Kidney (tissue), 14 donors: ENCODE measurements around the gene JAKMIP1. TPM values are rescaled to one million over a fixed set of nuclear protein-coding genes. Genes with fewer than 3 reads are reported as not detected.
"Not testable (repeated sequence)": the region's sequence is repeated elsewhere in the genome, so short reads cannot be mapped to it uniquely, and the experiment has no call there.

Source experiments
- DNase-seq, 5 donors: peaks; one replicate each; pipeline ENCODE4 v3.0.0-alpha.2; 2013 to 2020
- FAIRE-seq: peaks from 2 replicates; lab custom pipeline; 2012; peaks lifted over from hg19 to GRCh38; lab: Jason Lieb, UNC
- H3K27ac ChIP-seq, 2 donors: one replicate each; pipeline ENCODE4 v1.7.0; 2013; ENCODE audit warnings: low read depth in 2 of 2, low read length in 2 of 2, inconsistent platforms in 1 of 2
- H3K27me3 ChIP-seq: one replicate; pipeline ENCODE4 v1.7.1; 2013; ENCODE audit warnings: low read length, inconsistent platforms; ENCODE audit not compliant: control insufficient read depth, insufficient read depth
- H3K36me3 ChIP-seq, 3 donors: one replicate each; pipeline versions ENCODE4 v1.7.0 to v1.7.1; 2013; ENCODE audit warnings: low read length in 3 of 3, control low read depth in 1 of 3, inconsistent platforms in 1 of 3; ENCODE audit not compliant: insufficient read depth in 3 of 3, control insufficient read depth in 2 of 3
- H3K4me1 ChIP-seq, 3 donors: one replicate each; pipeline versions ENCODE4 v1.7.0 to v1.7.1; 2013; ENCODE audit warnings: low read length in 3 of 3, inconsistent platforms in 1 of 3, low read depth in 1 of 3; ENCODE audit not compliant: control insufficient read depth in 2 of 3, insufficient read depth in 2 of 3
- H3K4me3 ChIP-seq, 3 donors: one replicate each; pipeline versions ENCODE4 v1.7.0 to v1.8.1; 2013; ENCODE audit warnings: low read length in 3 of 3, control low read depth in 1 of 3, inconsistent platforms in 1 of 3
- H3K9ac ChIP-seq, 3 donors: one replicate each; pipeline versions ENCODE4 v1.7.0 to v1.7.1; 2013; ENCODE audit warnings: low read length in 3 of 3, control low read depth in 1 of 3, inconsistent platforms in 1 of 3
- H3K9me3 ChIP-seq, 3 donors: one replicate each; pipeline versions ENCODE4 v1.7.0 to v1.7.1; 2013; ENCODE audit warnings: low read length in 3 of 3, control low read depth in 1 of 3, inconsistent platforms in 1 of 3; ENCODE audit not compliant: control insufficient read depth in 2 of 3, insufficient read depth in 1 of 3
- CTCF ChIP-seq: IDR thresholded peaks from 3 replicates; pipeline ENCODE4 v1.5.1; 2012; ENCODE audit warnings: mild to moderate bottlenecking, moderate library complexity, borderline replicate concordance; ENCODE audit not compliant: insufficient read depth; ENCODE audit errors: extremely low read depth
- intact Hi-C: fragments of 100-400 bp; cut with DNase I; formaldehyde crosslinking; loops from one replicate; pipeline ENCODE4 v1.11.1; 2022
- polyA plus RNA-seq: library from polyadenylated mRNA; stranded (reverse); fragments of 350-450 nt; fragmentation: Illumina TruSeq; extraction: RNeasy Lipid Tissue Mini Kit (QIAGEN cat#74804); gene quantifications from one replicate; pipeline ENCODE4 v1.2.3, GENCODE V29; 2014; ENCODE audit warnings: low read depth, low replicate concordance; ENCODE audit not compliant: insufficient read depth
- total RNA-seq: library from RNA; stranded (reverse); fragmentation: NEBNext Ultra II Directional; extraction: Animal tissue kit (Norgen Biotek cat#: 25700); gene quantifications from one replicate; pipeline ENCODE4 v1.2.1, GENCODE V29; 2021
- donor health status: control.
- donor health status: control.
- donor health status: control.
- donor health status: control.
- donor health status: control.
- donor health status: DM: yes; HTN: yes; CAD: no.
- donor health status: Normal renal cell carcinoma (clear cell type).

The JAKMIP1 gene
- total and polyA plus RNA-seq, 2 donors from 2014 or later, result 0.69 TPM; not detected in 1

GRCh38 chr4:6216588-6216987, 16.2 kb upstream of the JAKMIP1 start:
- intact Hi-C loops, result no loop called here
- H3K9me3 ChIP-seq, result no peaks in the 10 kb centered on the region
- H3K36me3 ChIP-seq, result no peaks in the 10 kb centered on the region
- peaks cover 8% of the 10 kb centered on the region for H3K27me3 ChIP-seq
- no peak overlapping the region for H3K9ac ChIP-seq
- DNase-seq (no peak), FAIRE-seq (no peak)
- H3K4me1 ChIP-seq, result no peaks in the 10 kb centered on the region
- no peak overlapping the region for H3K27ac ChIP-seq
- H3K4me3 ChIP-seq, result no peak overlapping the region
- no peak for TF ChIP-seq CTCF

GRCh38 chr4:6209921-6210320, 9.6 kb upstream of the JAKMIP1 start:
- Histone ChIP-seq H3K27me3 (no peaks in the 10 kb centered on the region), H3K4me3 (no peak overlapping the region), H3K27ac (no peak overlapping the region), H3K9me3 (no peaks in the 10 kb centered on the region), H3K4me1 (no peaks in the 10 kb centered on the region), H3K36me3 (no peaks in the 10 kb centered on the region), H3K9ac (no peak overlapping the region)
- intact Hi-C loops, result no loop called here
- no peak for DNase-seq
- TF ChIP-seq CTCF, result no peak
- no peak for FAIRE-seq

GRCh38 chr4:6209291-6209690, 8.9 kb upstream of the JAKMIP1 start:
- H3K9me3 ChIP-seq, H3K27me3 ChIP-seq, FAIRE-seq, H3K9ac ChIP-seq, H3K4me3 ChIP-seq, intact Hi-C loops, H3K4me1 ChIP-seq, H3K36me3 ChIP-seq, H3K27ac ChIP-seq: not testable (repeated sequence)
- peak in 1 of 5 donors; percentile 7 for DNase-seq

GRCh38 chr4:6208416-6208815, 8.1 kb upstream of the JAKMIP1 start:
- no peak for TF ChIP-seq CTCF
- Histone ChIP-seq H3K9me3 (no peaks in the 10 kb centered on the region), H3K36me3 (no peaks in the 10 kb centered on the region), H3K9ac (no peak overlapping the region), H3K27me3 (no peaks in the 10 kb centered on the region), H3K4me1 (no peaks in the 10 kb centered on the region), H3K27ac (no peak overlapping the region), H3K4me3 (no peak overlapping the region)
- intact Hi-C loops, result no loop called here
- DNase-seq, result peak in 1 of 5 donors; percentile 14
- no peak for FAIRE-seq
